ENCODE results near the gene PSD4. TPM values are rescaled to one million over a fixed set of nuclear protein-coding genes. Genes with fewer than 3 reads are reported as not detected.

PSD4 gene
- total and polyA plus RNA-seq, 2 of the 4 experiments (the other 2 are of a cell fraction) = 0.36 to 0.70 TPM

- TF ChIP-seq SMC3 (IDR thresholded peaks at IDR 0.05; ENCODE audit: low read depth, low read length) = no peak
- no peak for TF ChIP-seq MAZ (IDR thresholded peaks at IDR 0.05; ENCODE audit: borderline replicate concordance, low read depth, low read length)
- TF ChIP-seq, protein P1, sequence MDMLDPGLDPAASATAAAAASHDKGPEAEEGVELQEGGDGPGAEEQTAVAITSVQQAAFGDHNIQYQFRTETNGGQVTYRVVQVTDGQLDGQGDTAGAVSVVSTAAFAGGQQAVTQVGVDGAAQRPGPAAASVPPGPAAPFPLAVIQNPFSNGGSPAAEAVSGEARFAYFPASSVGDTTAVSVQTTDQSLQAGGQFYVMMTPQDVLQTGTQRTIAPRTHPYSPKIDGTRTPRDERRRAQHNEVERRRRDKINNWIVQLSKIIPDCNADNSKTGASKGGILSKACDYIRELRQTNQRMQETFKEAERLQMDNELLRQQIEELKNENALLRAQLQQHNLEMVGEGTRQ (IDR thresholded peaks at IDR 0.05; ENCODE audit: low read depth, low read length) = no peak
- TF ChIP-seq BHLHE40 (IDR thresholded peaks at IDR 0.05; ENCODE audit: low read depth, low read length) = no peak
- TF ChIP-seq, protein P2, sequence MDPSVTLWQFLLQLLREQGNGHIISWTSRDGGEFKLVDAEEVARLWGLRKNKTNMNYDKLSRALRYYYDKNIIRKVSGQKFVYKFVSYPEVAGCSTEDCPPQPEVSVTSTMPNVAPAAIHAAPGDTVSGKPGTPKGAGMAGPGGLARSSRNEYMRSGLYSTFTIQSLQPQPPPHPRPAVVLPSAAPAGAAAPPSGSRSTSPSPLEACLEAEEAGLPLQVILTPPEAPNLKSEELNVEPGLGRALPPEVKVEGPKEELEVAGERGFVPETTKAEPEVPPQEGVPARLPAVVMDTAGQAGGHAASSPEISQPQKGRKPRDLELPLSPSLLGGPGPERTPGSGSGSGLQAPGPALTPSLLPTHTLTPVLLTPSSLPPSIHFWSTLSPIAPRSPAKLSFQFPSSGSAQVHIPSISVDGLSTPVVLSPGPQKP (IDR thresholded peaks at IDR 0.05; ENCODE audit: borderline replicate concordance, low read depth, low read length) = no peak
- no peak for TF ChIP-seq RCOR1 (IDR thresholded peaks at IDR 0.05; ENCODE audit: insufficient replicate concordance, low read length)
- no peak for TF ChIP-seq CHD1 (IDR thresholded peaks at IDR 0.05; ENCODE audit: low read depth, low read length)
- no peak for TF ChIP-seq CEBPB (IDR thresholded peaks at IDR 0.05; ENCODE audit: low read depth, low read length)
- TF ChIP-seq FOS (IDR thresholded peaks at IDR 0.05; ENCODE audit: low read depth, low read length) = no peak
- no peak for TF ChIP-seq POLR2A (IDR thresholded peaks at IDR 0.05; ENCODE audit: low read depth, low read length)
- no peak for TF ChIP-seq MAFK (IDR thresholded peaks at IDR 0.05; ENCODE audit: low read depth, low read length)
- no peak for TF ChIP-seq RAD21 (IDR thresholded peaks at IDR 0.05; ENCODE audit: low read length)
- TF ChIP-seq NFE2L2 (IDR thresholded peaks at IDR 0.05; ENCODE audit: low read depth, low read length) = no peak
- TF ChIP-seq, protein P3, sequence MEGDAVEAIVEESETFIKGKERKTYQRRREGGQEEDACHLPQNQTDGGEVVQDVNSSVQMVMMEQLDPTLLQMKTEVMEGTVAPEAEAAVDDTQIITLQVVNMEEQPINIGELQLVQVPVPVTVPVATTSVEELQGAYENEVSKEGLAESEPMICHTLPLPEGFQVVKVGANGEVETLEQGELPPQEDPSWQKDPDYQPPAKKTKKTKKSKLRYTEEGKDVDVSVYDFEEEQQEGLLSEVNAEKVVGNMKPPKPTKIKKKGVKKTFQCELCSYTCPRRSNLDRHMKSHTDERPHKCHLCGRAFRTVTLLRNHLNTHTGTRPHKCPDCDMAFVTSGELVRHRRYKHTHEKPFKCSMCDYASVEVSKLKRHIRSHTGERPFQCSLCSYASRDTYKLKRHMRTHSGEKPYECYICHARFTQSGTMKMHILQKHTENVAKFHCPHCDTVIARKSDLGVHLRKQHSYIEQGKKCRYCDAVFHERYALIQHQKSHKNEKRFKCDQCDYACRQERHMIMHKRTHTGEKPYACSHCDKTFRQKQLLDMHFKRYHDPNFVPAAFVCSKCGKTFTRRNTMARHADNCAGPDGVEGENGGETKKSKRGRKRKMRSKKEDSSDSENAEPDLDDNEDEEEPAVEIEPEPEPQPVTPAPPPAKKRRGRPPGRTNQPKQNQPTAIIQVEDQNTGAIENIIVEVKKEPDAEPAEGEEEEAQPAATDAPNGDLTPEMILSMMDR (conservative IDR thresholded peaks at IDR 0.05; ENCODE audit: low read depth, low read length) = no peak
- no peak for TF ChIP-seq MXI1 (IDR thresholded peaks at IDR 0.05; ENCODE audit: borderline replicate concordance, low read depth, low read length)
- TF ChIP-seq RFX5 (IDR thresholded peaks at IDR 0.05; ENCODE audit: low read depth, low read length) = no peak
- H3K4me3 ChIP-seq (ENCODE audit: insufficient read depth, low read depth, low read length) = no peak overlapping the region
- 27% methylated on average over 4 of the region's 12 CpGs; no CpG with 5 or more reads in 1 of the 2 experiments for WGBS, 2 experiments (ENCODE audit: extremely low coverage in 2 of 2, insufficient read length in 1 of 2)
- intact Hi-C loops (cut with micrococcal nuclease) (no loop called here), dilution Hi-C loops (cut with HindIII; ENCODE audit: low sequenced_read_pairs, unreplicated experiment) (no loop called here), in situ Hi-C loops (cut with MboI; ENCODE audit: low sequenced_read_pairs) (no loop called here)
- no peak overlapping the region for H2AK5ac ChIP-seq (ENCODE audit: low read depth, low read length)
- no peak overlapping the region for H4K5ac ChIP-seq (ENCODE audit: low read depth, low read length)
- H3K4ac ChIP-seq (ENCODE audit: low read depth, low read length) = no peak overlapping the region
- no peaks in the 10 kb centered on the region for H3K9me3 ChIP-seq (ENCODE audit: control insufficient read depth, insufficient read depth, low read length)
- DNase-seq = no peak
- no peaks in the 10 kb centered on the region for H4K20me1 ChIP-seq (ENCODE audit: insufficient read depth, low read length)
- H2AFZ ChIP-seq (replicated peaks; ENCODE audit: low read length, poor library complexity) = no peak overlapping the region
- H3K79me1 ChIP-seq (ENCODE audit: low read depth in 1 of 2, low read length in 2 of 2) = no peaks in the 10 kb centered on the region
- CTCF ChIA-PET = no interaction called here
- ATAC-seq (ENCODE audit: low read depth) = no peak
- H3K4me2 ChIP-seq (ENCODE audit: low read depth, low read length) = no peak overlapping the region
- peaks cover 12% of the 10 kb centered on the region for H3K27me3 ChIP-seq (ENCODE audit: control insufficient read depth, insufficient read depth, low read length)
- no peak overlapping the region for H3K27ac ChIP-seq (ENCODE audit: insufficient read depth, low read length)
- no peak overlapping the region for H3K14ac ChIP-seq (replicated peaks; ENCODE audit: low read depth, low read length)
- H3K18ac ChIP-seq (ENCODE audit: low read depth, low read length) = no peak overlapping the region
- BruUV-seq (replicated peaks) = no TSS peak
- H2BK15ac ChIP-seq (ENCODE audit: low read depth, low read length) = no peak overlapping the region
- H3K23ac ChIP-seq (ENCODE audit: low read depth, low read length) = no peak overlapping the region
- no peaks in the 10 kb centered on the region for H3K36me3 ChIP-seq (ENCODE audit: control insufficient read depth, insufficient read depth, low read length)
- POLR2A ChIA-PET (ENCODE audit: unreplicated experiment) = no interaction called here
- no peak overlapping the region for H3K9ac ChIP-seq (ENCODE audit: low read depth, low read length)
- no peak overlapping the region for H2BK20ac ChIP-seq (ENCODE audit: low read depth, low read length)
- H2AK9ac ChIP-seq (replicated peaks; ENCODE audit: low read depth, low read length, poor library complexity) = no peak overlapping the region
- no peak overlapping the region for H2BK120ac ChIP-seq (ENCODE audit: low read depth, low read length)
- no peak overlapping the region for H2BK5ac ChIP-seq (ENCODE audit: low read depth, low read length, poor library complexity, severe bottlenecking)
- no peaks in the 10 kb centered on the region for H3K9me1 ChIP-seq (ENCODE audit: insufficient read depth, low read length)
- no peaks in the 10 kb centered on the region for H3K4me1 ChIP-seq (ENCODE audit: control insufficient read depth, insufficient read depth, low read length)
- no peak overlapping the region for H4K91ac ChIP-seq (ENCODE audit: insufficient read depth, low read depth, low read length)
- H3K56ac ChIP-seq (ENCODE audit: extremely low read depth, insufficient read depth, low read length) = no peak overlapping the region
- no peak overlapping the region for H4K8ac ChIP-seq (ENCODE audit: low read depth in 2 of 2, low read length in 2 of 2)
Measured at GRCh38 chr2:113167115-113167932, 6.4 kb upstream of the PSD4 start.
